A673 (cell line): Measurements from ENCODE around the gene MGLL. TPM values are rescaled to one million over a fixed set of nuclear protein-coding genes. Genes with fewer than 3 reads are reported as not detected.

ENCODE experiments used
- BruUV-seq: library from RNA; stranded (reverse); fragments of 400-500 nt; replicated peaks from 2 replicates; lab custom pipeline; 2021; lab: Mats Ljungman, UMichigan
- CTCF ChIA-PET: fragments of 300-600 bp; sonication (Branson Sonifier 250); formaldehyde crosslinking; loops from one replicate; lab custom pipeline; 2022; ENCODE audit warnings: antibody characterized with exemption; lab: Charles Lee
- POLR2A ChIA-PET: fragments of 300-600 bp; sonication (Branson Sonifier 250); formaldehyde crosslinking; loops from one replicate; lab custom pipeline; 2022; ENCODE audit warnings: antibody characterized with exemption; ENCODE audit not compliant: low non-redundant PET; lab: Charles Lee
- DNase-seq: peaks from one replicate; pipeline ENCODE4 v3.0.0-alpha.2; 2015; ENCODE audit warnings: low spot score
- H3K27ac ChIP-seq: fragments of 200-600 bp; sonication (generic); 2 replicates; pipeline ENCODE4 v1.5.1; 2016; ENCODE audit warnings: mixed run types, low read depth, mild to moderate bottlenecking, mixed read lengths, antibody characterized with exemption, low read length; ENCODE audit not compliant: poor library complexity, severe bottlenecking
- H3K27me3 ChIP-seq: fragments of 200-600 bp; sonication (generic); replicated peaks from 2 replicates; pipeline ENCODE4 v1.6.1; 2017; ENCODE audit warnings: mixed run types, low read depth, mild to moderate bottlenecking, mixed read lengths, antibody characterized with exemption, low read length; ENCODE audit not compliant: insufficient read depth, poor library complexity
- H3K36me3 ChIP-seq: fragments of 200-600 bp; sonication (generic); 2 replicates; pipeline ENCODE4 v1.6.1; 2016; ENCODE audit warnings: mixed run types, mild to moderate bottlenecking, mixed read lengths, antibody characterized with exemption, low read length; ENCODE audit not compliant: insufficient read depth, poor library complexity, severe bottlenecking
- H3K4me1 ChIP-seq: fragments of 200-600 bp; sonication (generic); 2 replicates; pipeline ENCODE4 v1.6.1; 2017; ENCODE audit warnings: mixed run types, mild to moderate bottlenecking, mixed read lengths, antibody characterized with exemption, low read length; ENCODE audit not compliant: insufficient read depth, poor library complexity, severe bottlenecking
- H3K4me3 ChIP-seq: fragments of 200-600 bp; sonication (generic); 2 replicates; pipeline ENCODE4 v1.5.1; 2016; ENCODE audit warnings: low read depth, mixed run types, mild to moderate bottlenecking, mixed read lengths, low read length; ENCODE audit not compliant: poor library complexity, severe bottlenecking
- H3K9me3 ChIP-seq: fragments of 200-600 bp; sonication (generic); 2 replicates; pipeline ENCODE4 v1.6.1; 2016; ENCODE audit warnings: mixed run types, low read depth, mild to moderate bottlenecking, mixed read lengths, antibody characterized with exemption, low read length; ENCODE audit not compliant: poor library complexity, severe bottlenecking
- EZH2 ChIP-seq: fragments of 200-600 bp; sonication (generic); IDR thresholded peaks from 2 replicates; pipeline ENCODE4 v1.6.1; 2017; ENCODE audit warnings: borderline replicate concordance, low read depth, mild to moderate bottlenecking, mixed read lengths, antibody characterized with exemption, low read length; ENCODE audit not compliant: poor library complexity, severe bottlenecking
- intact Hi-C: fragments of 100-400 bp; cut with micrococcal nuclease; formaldehyde crosslinking; loops from one replicate; pipeline ENCODE4 v1.10.0; 2022; ENCODE audit not compliant: unreplicated experiment
- total RNA-seq: library from RNA; stranded (reverse); gene quantifications from 2 replicates; pipeline ENCODE4 v1.2.3, GENCODE V29; 2021
- TF ChIP-seq, protein P1 (sequence below): fragments of 300-800, 200-600 bp; sonication (generic); conservative IDR thresholded peaks from 2 replicates; pipeline ENCODE4 v1.5.1; 2017; ENCODE audit warnings: low read depth, mild to moderate bottlenecking, antibody characterized with exemption, low read length, moderate library complexity, mixed read lengths

The MGLL gene
- total RNA-seq, 1 experiment from 2014 or later = 0.39 TPM

DNA sequence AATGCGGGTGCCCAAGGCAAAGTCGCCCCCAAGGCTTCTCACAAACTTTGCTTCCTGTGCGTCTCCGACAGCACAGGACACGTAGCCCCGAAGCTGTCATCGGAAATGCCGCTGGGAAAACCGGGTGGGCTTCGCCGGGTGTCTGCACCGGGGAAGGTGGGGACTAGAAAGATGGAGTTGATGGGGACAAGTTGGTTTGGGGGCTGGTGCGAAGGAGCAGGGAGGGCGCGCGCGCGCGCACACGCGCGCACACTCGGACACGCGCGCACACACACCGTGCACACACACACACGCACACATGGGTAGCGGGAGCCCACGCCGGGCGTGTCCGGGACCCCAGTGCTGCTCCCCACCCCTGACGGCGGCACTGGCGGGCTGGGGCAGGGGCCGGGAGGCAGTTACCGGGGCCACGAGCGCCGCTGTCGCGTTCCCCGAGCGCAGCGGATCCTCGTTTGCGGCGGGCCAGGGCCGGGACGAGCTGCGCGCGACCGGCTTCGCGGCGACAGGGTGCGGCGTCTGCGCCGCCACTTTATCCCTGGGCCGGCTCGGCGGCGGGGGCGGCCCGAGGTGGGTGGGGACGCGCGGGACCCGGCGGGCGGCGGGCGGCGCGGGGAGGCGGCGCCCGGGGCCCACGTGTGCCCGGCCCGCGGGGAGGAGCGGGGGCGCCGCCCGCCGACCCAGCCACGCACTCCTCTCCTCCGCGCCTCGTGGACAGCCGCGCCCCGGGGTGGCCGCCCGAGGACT, 539 bp upstream of the MGLL start:
- TF ChIP-seq, protein P1, sequence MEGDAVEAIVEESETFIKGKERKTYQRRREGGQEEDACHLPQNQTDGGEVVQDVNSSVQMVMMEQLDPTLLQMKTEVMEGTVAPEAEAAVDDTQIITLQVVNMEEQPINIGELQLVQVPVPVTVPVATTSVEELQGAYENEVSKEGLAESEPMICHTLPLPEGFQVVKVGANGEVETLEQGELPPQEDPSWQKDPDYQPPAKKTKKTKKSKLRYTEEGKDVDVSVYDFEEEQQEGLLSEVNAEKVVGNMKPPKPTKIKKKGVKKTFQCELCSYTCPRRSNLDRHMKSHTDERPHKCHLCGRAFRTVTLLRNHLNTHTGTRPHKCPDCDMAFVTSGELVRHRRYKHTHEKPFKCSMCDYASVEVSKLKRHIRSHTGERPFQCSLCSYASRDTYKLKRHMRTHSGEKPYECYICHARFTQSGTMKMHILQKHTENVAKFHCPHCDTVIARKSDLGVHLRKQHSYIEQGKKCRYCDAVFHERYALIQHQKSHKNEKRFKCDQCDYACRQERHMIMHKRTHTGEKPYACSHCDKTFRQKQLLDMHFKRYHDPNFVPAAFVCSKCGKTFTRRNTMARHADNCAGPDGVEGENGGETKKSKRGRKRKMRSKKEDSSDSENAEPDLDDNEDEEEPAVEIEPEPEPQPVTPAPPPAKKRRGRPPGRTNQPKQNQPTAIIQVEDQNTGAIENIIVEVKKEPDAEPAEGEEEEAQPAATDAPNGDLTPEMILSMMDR = no peak
- peak; percentile 28 for TF ChIP-seq EZH2
- Histone ChIP-seq H3K36me3 (no peaks in the 10 kb centered on the region), H3K4me3 (peak overlapping the region; percentile 55), H3K9me3 (no peaks in the 10 kb centered on the region), H3K4me1 (peaks cover 15% of the 10 kb centered on the region), H3K27me3 (peaks cover 27% of the 10 kb centered on the region), H3K27ac (no peak overlapping the region)
- CTCF ChIA-PET = no interaction called here
- POLR2A ChIA-PET = no interaction called here
- no TSS peak for BruUV-seq
- intact Hi-C loops = no loop called here
- DNase-seq = peak; percentile 29

- DNase-seq = no peak
- H3K4me1 ChIP-seq = peaks cover 15% of the 10 kb centered on the region
- ChIA-PET POLR2A (no interaction called here), CTCF (no interaction called here)
- H3K9me3 ChIP-seq = no peaks in the 10 kb centered on the region
- H3K4me3 ChIP-seq = no peak overlapping the region
- peaks cover 27% of the 10 kb centered on the region for H3K27me3 ChIP-seq
- no peak overlapping the region for H3K27ac ChIP-seq
- BruUV-seq = no TSS peak
- intact Hi-C loops = no loop called here
- no peaks in the 10 kb centered on the region for H3K36me3 ChIP-seq
- no peak for TF ChIP-seq EZH2
- TF ChIP-seq, protein P1 = no peak
Observed at GRCh38 chr3:127821394-127821793, 921 bp downstream of the MGLL start.

DNA sequence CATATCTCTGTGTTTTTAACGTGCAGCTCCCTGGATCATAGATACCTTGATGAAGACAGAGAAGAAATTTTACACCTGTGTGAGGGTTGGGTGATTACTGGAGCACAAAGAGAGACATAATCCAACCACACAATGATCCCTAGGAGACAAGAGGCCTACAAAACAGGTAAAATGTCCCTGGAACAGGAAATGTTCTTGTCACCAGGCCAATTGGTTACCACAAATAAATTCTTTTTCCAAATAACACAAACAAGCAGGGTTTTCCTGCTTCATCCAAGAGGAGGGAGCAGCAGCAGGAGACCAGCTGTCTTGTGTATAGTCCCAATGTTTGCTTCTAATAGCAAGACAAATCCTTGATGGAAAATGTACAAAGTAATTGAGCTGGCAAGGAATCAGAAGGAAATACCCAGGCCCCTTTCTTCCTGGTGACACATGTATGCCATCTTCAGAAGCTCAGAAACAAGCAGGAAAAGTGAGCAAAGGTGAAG, 1.4 kb downstream of the MGLL start:
- ChIA-PET POLR2A (no interaction called here), CTCF (no interaction called here)
- Histone ChIP-seq H3K27me3 (peaks cover 27% of the 10 kb centered on the region), H3K9me3 (no peaks in the 10 kb centered on the region), H3K4me3 (no peak overlapping the region), H3K27ac (no peak overlapping the region), H3K36me3 (no peaks in the 10 kb centered on the region), H3K4me1 (peaks cover 15% of the 10 kb centered on the region)
- BruUV-seq = no TSS peak
- no peak for TF ChIP-seq EZH2
- TF ChIP-seq, protein P1 = no peak
- DNase-seq = no peak
- intact Hi-C loops = no loop called here
